Neural crest cell (in vitro differentiated cells): ENCODE results near the gene EPHA4. TPM values are rescaled to one million over a fixed set of nuclear protein-coding genes. Genes with fewer than 3 reads are reported as not detected.
A peak's percentile ranks its signal among the peaks of the same experiment; 100 is the strongest.

Experiments
- DNase-seq: peaks from one replicate; pipeline ENCODE4 v3.0.0; 2021; ENCODE audit warnings: low read depth, mixed read lengths, low spot score
- H3K27ac Mint-ChIP-seq: one replicate; pipeline ENCODE4 v1.8.0; 2021; ENCODE audit warnings: mild to moderate bottlenecking, mixed read lengths; ENCODE audit not compliant: unreplicated experiment
- H3K27me3 Mint-ChIP-seq: 2 replicates; pipeline ENCODE4 v1.8.0; 2021; ENCODE audit warnings: low read depth, mild to moderate bottlenecking, mixed read lengths
- H3K36me3 Mint-ChIP-seq: 2 replicates; pipeline ENCODE4 v1.8.0; 2021; ENCODE audit warnings: low read depth, mild to moderate bottlenecking, mixed read lengths
- H3K4me1 Mint-ChIP-seq: 2 replicates; pipeline ENCODE4 v1.8.0; 2021; ENCODE audit warnings: mixed read lengths
- H3K4me3 Mint-ChIP-seq: one replicate; pipeline ENCODE4 v1.8.0; 2021; ENCODE audit warnings: mild to moderate bottlenecking, mixed read lengths
- H3K9me3 Mint-ChIP-seq: 2 replicates; pipeline ENCODE4 v1.8.0; 2021; ENCODE audit warnings: mixed read lengths
- total RNA-seq: library from RNA; stranded (reverse); gene quantifications from 2 replicates; pipeline ENCODE4 v1.2.1, GENCODE V29; 2021
- TF ChIP-seq, protein P1 (sequence below): fragments of 200-600 bp; sonication (generic); conservative IDR thresholded peaks from 2 replicates; pipeline ENCODE4 v1.5.0; 2021; ENCODE audit warnings: antibody characterized with exemption, mild to moderate bottlenecking

Gene EPHA4
- total RNA-seq, 1 donor from 2014 or later: 108 TPM

DNA sequence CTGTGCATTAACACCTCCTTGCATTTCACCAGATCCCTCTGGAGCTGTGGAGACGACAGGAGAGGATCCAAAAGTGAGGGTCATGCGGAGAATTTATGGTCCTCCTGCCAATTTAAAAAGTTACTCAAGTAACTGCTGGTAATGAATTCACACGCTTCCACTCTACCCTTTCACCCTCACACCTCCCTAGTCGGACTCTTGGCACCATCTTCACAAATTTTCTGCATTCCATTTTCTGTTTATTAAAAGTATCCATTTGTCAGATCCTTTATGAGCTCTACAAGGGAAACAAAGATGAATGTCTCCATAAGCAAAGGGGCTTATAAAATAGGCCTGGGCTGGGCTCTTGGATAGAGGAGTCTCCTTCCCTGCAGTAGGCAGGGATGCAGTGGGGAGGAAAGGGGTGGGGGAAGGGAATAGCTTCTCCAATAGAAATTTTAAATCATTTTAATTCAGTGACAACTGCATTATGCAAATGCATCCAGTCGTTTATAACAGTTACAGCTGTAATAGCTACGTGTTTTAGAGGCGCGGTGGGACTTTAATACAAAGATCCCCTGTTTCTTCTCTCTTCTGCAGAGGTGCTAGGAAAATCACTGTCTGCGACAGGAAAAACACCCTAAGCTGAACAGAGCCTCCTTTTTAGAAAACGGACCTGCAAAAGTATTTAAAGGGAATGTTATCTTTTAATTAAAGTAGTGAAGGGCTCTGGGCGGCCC is 132.2 kb downstream of the EPHA4 start:
- no peaks in the 10 kb centered on the region for H3K9me3 Mint-ChIP-seq
- H3K27ac Mint-ChIP-seq: no peak overlapping the region
- no peak overlapping the region for H3K4me3 Mint-ChIP-seq
- no peak for DNase-seq
- H3K36me3 Mint-ChIP-seq: peaks cover 30% of the 10 kb centered on the region
- TF ChIP-seq, protein P1, sequence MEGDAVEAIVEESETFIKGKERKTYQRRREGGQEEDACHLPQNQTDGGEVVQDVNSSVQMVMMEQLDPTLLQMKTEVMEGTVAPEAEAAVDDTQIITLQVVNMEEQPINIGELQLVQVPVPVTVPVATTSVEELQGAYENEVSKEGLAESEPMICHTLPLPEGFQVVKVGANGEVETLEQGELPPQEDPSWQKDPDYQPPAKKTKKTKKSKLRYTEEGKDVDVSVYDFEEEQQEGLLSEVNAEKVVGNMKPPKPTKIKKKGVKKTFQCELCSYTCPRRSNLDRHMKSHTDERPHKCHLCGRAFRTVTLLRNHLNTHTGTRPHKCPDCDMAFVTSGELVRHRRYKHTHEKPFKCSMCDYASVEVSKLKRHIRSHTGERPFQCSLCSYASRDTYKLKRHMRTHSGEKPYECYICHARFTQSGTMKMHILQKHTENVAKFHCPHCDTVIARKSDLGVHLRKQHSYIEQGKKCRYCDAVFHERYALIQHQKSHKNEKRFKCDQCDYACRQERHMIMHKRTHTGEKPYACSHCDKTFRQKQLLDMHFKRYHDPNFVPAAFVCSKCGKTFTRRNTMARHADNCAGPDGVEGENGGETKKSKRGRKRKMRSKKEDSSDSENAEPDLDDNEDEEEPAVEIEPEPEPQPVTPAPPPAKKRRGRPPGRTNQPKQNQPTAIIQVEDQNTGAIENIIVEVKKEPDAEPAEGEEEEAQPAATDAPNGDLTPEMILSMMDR: no peak
- no peaks in the 10 kb centered on the region for H3K27me3 Mint-ChIP-seq
- peaks cover 33% of the 10 kb centered on the region for H3K4me1 Mint-ChIP-seq

DNA sequence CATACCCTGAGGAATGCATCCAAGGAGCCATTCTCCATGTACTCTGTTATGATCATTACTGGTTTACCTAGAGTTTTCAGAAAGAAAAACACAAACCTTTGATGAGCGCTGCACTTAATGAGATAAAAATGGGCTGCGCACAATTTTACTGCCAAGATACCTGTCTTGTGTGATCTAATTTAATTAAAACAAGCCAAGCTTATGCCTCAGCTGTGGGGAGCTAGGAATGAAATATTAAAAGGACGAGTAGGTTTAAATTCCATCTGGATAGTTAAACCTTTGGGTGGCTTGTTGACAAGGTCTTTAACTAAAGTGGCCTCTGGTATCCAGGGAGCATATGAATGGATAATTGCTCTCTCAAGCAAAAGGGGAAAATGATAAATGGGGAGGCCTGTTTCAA is 135.0 kb downstream of the EPHA4 start:
- H3K4me1 Mint-ChIP-seq: peaks cover 42% of the 10 kb centered on the region
- TF ChIP-seq, protein P1: no peak
- H3K9me3 Mint-ChIP-seq: no peaks in the 10 kb centered on the region
- no peak for DNase-seq
- H3K36me3 Mint-ChIP-seq: peaks cover 24% of the 10 kb centered on the region
- H3K27ac Mint-ChIP-seq: no peak overlapping the region
- no peak overlapping the region for H3K4me3 Mint-ChIP-seq
- H3K27me3 Mint-ChIP-seq: no peaks in the 10 kb centered on the region

- Mint-ChIP-seq H3K36me3 (peaks cover 16% of the 10 kb centered on the region), H3K9me3 (no peaks in the 10 kb centered on the region), H3K27ac (peak overlapping the region; percentile 39)
These were observed 136.9 kb downstream of the EPHA4 start for GRCh38 chr2:221435171-221435570.

GRCh38 chr2:221434142-221434541 is 138.0 kb downstream of the EPHA4 start:
- no peak overlapping the region for H3K27ac Mint-ChIP-seq
- no peaks in the 10 kb centered on the region for H3K27me3 Mint-ChIP-seq
- TF ChIP-seq, protein P1: no peak
- H3K36me3 Mint-ChIP-seq: peaks cover 19% of the 10 kb centered on the region
- H3K4me1 Mint-ChIP-seq: peaks cover 37% of the 10 kb centered on the region
- H3K4me3 Mint-ChIP-seq: no peak overlapping the region
- no peak for DNase-seq
- H3K9me3 Mint-ChIP-seq: no peaks in the 10 kb centered on the region

More at GRCh38 chr2:221435171-221435570, 136.9 kb downstream of the EPHA4 start:
- TF ChIP-seq, protein P1: no peak
- DNase-seq: no peak
- H3K4me1 Mint-ChIP-seq: peaks cover 37% of the 10 kb centered on the region
- H3K4me3 Mint-ChIP-seq: no peak overlapping the region
- no peaks in the 10 kb centered on the region for H3K27me3 Mint-ChIP-seq

DNA sequence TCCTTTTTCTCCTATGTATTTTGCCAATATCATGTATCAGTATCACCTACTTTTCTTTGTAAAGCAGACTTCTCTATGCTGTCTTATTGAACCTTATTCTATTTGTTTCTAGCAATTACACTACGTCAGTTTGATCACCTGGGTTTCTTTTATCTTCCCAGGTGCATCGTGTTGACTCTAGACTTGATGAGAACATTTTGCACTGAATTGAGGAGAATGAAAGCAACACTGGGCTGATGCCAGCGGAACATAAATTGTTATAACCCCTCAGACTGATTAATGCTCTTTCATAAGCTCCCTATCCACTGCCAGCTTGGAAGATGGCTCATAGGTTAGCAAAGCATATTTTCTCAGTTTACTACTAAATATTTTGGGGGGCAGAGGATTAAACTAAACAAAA is 140.6 kb downstream of the EPHA4 start:
- no peak overlapping the region for H3K4me3 Mint-ChIP-seq
- peaks cover 31% of the 10 kb centered on the region for H3K4me1 Mint-ChIP-seq
- H3K36me3 Mint-ChIP-seq: peaks cover 19% of the 10 kb centered on the region
- no peaks in the 10 kb centered on the region for H3K9me3 Mint-ChIP-seq
- DNase-seq: no peak
- H3K27ac Mint-ChIP-seq: no peak overlapping the region
- no peaks in the 10 kb centered on the region for H3K27me3 Mint-ChIP-seq
- TF ChIP-seq, protein P1: no peak
